GM19395 (cell line): ENCODE results near the gene ATXN10.

Experiments
- ATAC-seq: cut with Tn5 transposase; IDR thresholded peaks from one replicate; pipeline ENCODE4 v1.9.1; 2021; ENCODE audit warnings: mild to moderate bottlenecking, moderate library complexity; ENCODE audit not compliant: unreplicated experiment

The ATXN10 gene

DNA sequence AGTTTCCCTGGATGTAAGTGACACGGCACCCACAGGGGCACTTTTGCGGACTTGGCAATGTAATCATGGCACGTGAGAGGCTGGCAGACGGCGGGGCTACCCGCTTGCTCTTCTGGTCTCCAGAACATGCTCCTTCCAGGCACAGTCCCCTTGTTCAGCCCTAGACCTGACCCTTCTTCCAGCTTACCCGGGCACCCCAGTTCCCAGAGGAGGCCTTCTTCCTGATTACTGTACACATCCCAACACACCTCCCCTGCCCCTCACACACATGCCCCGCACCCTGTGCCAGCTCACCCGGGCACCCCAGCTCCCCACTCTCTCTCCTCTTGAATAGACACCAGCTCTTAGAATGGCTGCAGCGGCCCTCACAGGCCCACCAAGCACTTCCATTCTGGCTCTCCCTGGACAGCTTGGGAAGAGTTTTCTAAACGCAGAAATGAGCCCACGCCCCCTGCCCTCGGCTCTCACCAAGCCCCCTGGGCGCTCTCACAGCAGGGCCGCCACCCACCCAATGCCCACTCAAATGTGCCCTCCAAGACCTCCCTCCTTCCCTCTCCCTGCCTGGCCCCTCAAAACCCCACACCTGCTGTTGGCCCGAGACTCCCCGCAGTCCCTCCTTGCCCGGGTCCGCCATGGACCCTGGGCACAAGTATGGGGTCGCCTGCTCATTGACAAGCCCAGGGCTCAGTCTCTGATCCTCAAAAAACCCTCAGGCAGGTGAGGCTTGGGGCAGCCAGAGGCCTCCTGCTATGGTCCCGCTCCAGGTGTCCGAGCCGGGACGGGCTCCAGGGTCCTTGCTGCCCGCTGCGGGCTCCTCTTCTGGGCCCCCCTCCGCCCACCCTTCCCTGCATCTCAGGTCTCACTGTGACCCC, 216.8 kb downstream of the ATXN10 start:
- ATAC-seq = no peak

DNA sequence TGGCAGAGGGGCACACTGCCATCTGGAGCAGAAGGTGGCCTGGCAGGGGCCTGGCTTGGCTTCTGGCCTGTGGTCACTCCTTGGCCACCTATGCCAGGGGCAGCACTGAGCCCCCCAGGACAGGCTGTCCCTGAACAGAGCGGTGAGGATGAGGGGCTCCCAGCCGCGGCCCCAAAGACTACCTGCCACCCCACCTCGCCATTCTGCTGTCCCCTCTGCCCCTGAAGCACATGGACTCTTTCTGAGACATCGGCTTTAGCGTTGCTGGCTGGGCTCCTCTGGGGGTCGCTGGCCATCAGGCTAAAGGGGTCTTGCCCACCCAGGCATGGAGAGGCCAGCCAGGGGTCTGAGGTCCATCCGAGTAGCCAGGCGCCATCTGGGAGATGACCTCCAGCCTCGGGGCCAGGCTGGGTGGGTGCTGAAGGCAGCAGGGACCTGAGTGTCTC, 217.5 kb downstream of the ATXN10 start:
- ATAC-seq = no peak

DNA sequence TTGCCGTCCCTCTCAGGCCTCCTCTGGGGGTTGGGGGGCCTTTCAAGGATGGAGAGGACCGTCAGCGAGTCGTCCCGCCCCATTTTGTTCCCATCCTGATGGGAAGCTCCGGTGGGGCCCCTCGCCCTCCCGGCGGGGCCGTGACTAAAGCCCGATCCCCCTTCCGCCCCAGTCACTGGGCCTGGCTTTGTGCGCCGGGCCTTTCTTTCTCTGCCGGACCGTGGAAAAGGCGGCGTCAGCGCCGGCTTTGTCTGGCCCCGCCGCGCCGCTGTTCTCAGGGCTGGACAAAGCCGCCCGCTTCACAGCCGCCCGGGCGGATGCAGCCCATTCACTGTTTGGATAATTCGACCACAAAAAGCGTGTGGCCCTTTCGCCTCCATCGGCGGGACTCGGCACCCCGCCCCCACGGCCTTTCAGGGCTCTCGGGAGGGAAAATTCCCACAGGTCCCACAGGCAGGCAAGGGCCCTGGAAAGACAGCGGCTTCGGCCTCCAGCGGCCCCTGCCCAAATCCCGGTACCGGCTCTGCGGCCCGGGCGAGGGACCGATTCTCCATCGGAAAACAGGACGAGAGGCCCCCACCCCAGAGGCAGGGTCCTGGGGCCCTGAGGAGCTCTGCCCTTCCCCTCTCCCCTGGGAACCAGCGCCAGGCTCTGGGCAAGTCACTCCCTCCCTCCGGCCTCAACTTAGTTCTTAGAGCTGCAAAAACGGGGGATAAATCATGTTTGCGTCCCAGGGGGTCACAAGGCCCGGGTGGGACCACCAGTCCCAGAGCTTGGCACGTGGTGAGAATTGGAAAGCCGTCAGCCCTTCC, 218.1 kb downstream of the ATXN10 start:
- no peak for ATAC-seq

DNA sequence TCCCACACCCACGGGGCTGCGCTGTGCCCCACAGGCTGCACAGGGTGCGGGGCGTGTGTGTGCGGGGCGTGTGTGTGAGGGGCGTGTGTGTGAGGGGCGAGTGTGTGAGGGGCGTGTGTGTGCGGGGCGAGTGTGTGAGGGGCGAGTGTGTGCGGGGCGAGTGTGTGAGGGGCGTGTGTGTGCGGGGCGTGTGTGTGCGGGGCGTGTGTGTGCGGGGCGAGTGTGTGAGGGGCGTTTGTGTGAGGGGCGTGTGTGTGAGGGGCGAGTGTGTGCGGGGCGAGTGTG, 218.7 kb downstream of the ATXN10 start:
- ATAC-seq = no peak

DNA sequence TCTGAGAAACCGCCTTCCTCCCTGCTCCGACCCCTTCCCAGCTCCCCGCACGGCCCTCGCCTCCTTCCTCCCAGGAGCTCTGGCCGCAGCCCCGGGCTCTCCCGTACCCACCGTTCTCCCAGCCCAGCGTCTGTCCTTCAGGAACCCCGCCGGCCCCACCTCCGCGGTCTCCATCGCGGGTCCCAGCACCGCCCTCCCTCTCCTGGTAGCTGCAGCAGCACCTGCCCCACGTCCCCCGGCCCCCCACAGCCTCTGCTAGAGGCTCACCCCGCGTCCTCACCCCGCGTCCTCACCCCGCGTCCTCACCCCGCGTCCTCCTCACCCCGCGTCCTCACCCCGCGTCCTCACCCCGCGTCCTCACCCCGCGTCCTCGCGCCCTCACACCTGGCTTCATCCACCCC, 219.4 kb downstream of the ATXN10 start:
- ATAC-seq = no peak

DNA sequence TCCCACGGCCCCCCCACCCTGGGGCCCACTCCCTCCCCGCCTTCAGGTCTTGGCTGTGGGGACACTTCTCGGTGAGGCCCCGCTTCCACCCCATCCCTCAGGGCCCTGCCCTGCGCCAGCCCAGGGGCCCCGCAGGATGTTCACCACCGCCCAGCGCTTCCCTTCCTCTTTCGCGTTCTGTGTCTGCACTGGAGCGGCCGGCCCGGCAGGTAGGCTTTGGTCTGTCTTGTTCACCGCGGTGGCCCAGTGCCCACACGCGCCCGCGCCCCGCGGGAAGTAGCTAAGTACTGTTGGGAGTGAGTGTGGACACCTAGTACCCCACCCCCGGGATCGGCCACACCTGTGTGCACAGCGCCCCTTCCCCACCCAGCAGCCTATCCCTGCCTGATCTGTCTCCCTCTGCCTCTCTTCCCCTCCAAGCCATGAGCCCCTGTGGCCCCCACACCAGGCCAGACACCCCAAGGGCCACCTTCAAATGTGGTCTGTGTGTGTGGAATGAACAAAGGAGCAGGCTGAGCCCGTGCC, 219.9 kb downstream of the ATXN10 start:
- ATAC-seq = no peak

DNA sequence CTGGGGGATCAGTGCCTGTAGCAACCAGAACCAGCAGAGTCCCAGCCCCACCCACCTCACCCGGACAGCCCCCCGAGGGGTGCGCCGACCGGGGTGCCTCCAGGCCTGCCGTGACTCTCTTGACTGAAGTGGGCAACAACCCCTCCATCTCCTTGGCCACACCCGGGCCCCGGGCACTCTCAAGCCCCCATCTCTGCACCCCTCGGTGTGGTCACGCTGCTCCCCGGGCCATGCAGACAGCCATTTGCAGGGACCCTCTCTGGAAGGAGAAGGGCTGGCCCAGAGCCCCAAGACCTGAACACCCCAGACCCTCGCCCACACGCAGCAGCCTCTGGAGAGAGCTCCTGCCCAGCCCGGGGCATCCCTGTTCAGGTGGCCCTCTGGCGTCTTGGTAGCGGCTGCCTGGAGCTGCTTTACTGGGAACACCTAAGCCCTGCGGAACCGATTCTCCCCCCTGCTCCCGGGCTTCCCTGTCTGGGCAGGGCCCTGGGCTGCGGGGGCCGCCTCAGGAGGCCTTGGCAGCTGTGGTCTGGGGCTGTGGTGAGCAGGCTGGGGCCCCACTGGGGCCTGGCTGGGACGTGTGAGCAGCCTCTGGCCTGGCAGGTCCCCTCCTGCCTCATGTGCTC, 220.5 kb downstream of the ATXN10 start:
- no peak for ATAC-seq

DNA sequence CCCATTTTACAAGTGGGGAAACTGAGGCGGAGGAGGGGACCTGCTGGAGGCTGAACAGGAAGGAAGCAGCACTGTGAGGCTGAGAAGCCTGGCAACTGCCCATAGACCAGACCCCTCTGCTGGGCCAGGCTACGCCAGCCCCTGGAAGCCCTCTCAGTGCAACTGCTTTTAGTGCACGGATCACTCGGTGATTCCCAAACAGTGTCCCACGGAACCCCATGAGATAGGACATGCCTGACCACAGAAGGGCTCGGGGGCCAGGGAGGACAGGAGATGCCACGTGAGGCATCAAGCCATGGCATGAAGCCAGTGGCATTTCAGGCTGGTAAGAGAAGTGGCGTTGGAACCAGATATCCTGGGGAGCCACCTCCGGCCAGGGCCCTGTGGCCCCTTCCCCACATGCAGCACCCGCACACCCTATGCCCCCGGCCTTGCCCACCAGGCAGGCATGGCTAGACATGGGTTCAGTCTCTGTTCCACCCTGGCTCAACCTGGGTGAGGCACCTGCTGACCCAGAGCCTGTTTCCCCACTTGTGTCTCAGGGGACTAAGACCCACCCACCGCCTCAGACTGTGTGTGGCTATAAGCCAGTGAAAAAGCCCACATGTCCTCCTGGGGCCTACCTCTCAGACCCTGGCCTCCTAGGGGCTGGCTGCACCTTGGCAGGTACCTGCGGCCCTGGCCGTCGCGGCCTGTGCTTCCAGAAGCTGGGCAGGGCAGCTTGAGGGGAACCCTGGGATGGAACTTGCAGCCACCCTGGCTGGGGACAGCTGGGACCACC, 221.2 kb downstream of the ATXN10 start:
- no peak for ATAC-seq

DNA sequence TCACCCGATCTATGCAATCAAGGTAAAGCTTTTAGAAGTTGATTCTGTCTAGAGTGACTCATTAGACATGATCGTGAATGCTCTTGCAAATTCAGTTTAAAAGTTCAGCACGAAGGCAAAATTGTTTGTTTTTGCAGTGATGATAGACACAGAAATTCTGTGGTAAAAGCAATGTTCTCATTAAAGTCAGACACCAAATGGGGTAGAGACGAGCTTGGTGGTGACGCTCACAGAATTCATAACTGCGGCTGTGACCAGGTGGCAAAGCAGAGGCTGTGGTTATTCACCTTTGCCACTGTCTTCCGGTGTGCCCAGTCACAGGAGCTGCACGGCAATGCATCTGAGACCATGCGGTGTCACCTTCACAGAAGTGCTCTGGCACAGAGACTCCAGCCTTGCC, 221.9 kb downstream of the ATXN10 start:
- ATAC-seq = no peak
